Fibroblast of lung (primary cell): ENCODE measurements around the gene MAP2K5. TPM values are rescaled to one million over a fixed set of nuclear protein-coding genes. Genes with fewer than 3 reads are reported as not detected.

Source experiments
- DNase-seq, 2 donors: peaks; one replicate each; pipeline versions ENCODE4 v3.0.0 to v3.0.0-alpha.2; 2010; ENCODE audit warnings: low read depth in 2 of 2
- H2AFZ ChIP-seq: 2 replicates; pipeline ENCODE4 v1.5.1; 2012; ENCODE audit warnings: low read length, control low read depth, inconsistent platforms
- H3K27ac ChIP-seq: 2 replicates; pipeline ENCODE4 v1.5.1; 2011; ENCODE audit warnings: low read length, control low read depth; ENCODE audit not compliant: insufficient read depth
- H3K27me3 ChIP-seq: 2 replicates; pipeline ENCODE4 v1.5.1; 2011; ENCODE audit warnings: mild to moderate bottlenecking, low read length; ENCODE audit not compliant: control insufficient read depth, insufficient read depth
- H3K36me3 ChIP-seq: 2 replicates; pipeline ENCODE4 v1.5.1; 2011; ENCODE audit warnings: low read length; ENCODE audit not compliant: control insufficient read depth, insufficient read depth
- H3K4me1 ChIP-seq: 2 replicates; pipeline ENCODE4 v1.5.1; 2011; ENCODE audit warnings: low read length; ENCODE audit not compliant: control insufficient read depth, insufficient read depth; ENCODE audit errors: extremely low read depth
- H3K4me2 ChIP-seq: 2 replicates; pipeline ENCODE4 v1.5.1; 2011; ENCODE audit warnings: low read length, control low read depth; ENCODE audit not compliant: insufficient read depth; ENCODE audit errors: extremely low read depth
- H3K4me3 ChIP-seq, 4 experiments: fragments of 200-600 bp in 1 of 4; sonication (generic) in 1 of 4; replicated peaks in 1 of 4; 2 replicates each; pipeline ENCODE4 v1.5.1; 2011 to 2016; ENCODE audit warnings: low read length in 4 of 4, low read depth in 3 of 4, mild to moderate bottlenecking in 3 of 4, control low read depth in 2 of 4, inconsistent platforms in 1 of 4, mixed read lengths in 1 of 4; ENCODE audit not compliant: insufficient read depth in 1 of 4; ENCODE audit errors: control extremely low read depth in 1 of 4
- H3K79me2 ChIP-seq: 2 replicates; pipeline ENCODE4 v1.5.1; 2012; ENCODE audit warnings: mild to moderate bottlenecking, low read length, inconsistent platforms; ENCODE audit not compliant: control insufficient read depth, insufficient read depth
- H3K9ac ChIP-seq: 2 replicates; pipeline ENCODE4 v1.5.1; 2011; ENCODE audit warnings: mild to moderate bottlenecking, low read length, control low read depth; ENCODE audit not compliant: insufficient read depth
- H3K9me3 ChIP-seq: 2 replicates; pipeline ENCODE4 v1.5.1; 2012; ENCODE audit warnings: low read depth, low read length; ENCODE audit not compliant: control insufficient read depth, insufficient read depth
- H4K20me1 ChIP-seq: 2 replicates; pipeline ENCODE4 v1.5.1; 2011; ENCODE audit warnings: low read length; ENCODE audit not compliant: control insufficient read depth, insufficient read depth; ENCODE audit errors: extremely low read depth
- EZH2 ChIP-seq: IDR thresholded peaks from 2 replicates; pipeline ENCODE4 v1.5.1; 2012; ENCODE audit warnings: low read length, control low read depth, mild to moderate bottlenecking; ENCODE audit errors: missing control alignments
- polyA plus RNA-seq, 2 donors: library from polyadenylated mRNA; depleted of rRNA in 1 of 2; stranded (reverse) in 1 of 2; unstranded in 1 of 2; fragments of >200 nt; gene quantifications; 2 replicates each; pipeline ENCODE4 v1.2.1, GENCODE V29; 2011 to 2012; ENCODE audit warnings: missing spikeins in 1 of 2
- total RNA-seq: library from RNA; depleted of rRNA; stranded (reverse); fragments of >200 nt; gene quantifications from 2 replicates; pipeline ENCODE4 v1.2.1, GENCODE V29; 2014
- TF ChIP-seq, protein P1 (sequence below), 2 donors: IDR thresholded peaks in 1 of 2; conservative IDR thresholded peaks in 1 of 2; 1 replicate in 1 of 2; 2 replicates in 1 of 2; pipeline ENCODE4 v1.5.1; 2011 to 2012; ENCODE audit warnings: low read length in 2 of 2, control low read depth in 1 of 2, inconsistent platforms in 1 of 2, low read depth in 1 of 2, mild to moderate bottlenecking in 1 of 2

The MAP2K5 gene
- total and polyA plus RNA-seq, 2 donors (not counting 1 experiment from before 2014, with no cell fraction given) = 5.7 to 10.2 TPM

DNA sequence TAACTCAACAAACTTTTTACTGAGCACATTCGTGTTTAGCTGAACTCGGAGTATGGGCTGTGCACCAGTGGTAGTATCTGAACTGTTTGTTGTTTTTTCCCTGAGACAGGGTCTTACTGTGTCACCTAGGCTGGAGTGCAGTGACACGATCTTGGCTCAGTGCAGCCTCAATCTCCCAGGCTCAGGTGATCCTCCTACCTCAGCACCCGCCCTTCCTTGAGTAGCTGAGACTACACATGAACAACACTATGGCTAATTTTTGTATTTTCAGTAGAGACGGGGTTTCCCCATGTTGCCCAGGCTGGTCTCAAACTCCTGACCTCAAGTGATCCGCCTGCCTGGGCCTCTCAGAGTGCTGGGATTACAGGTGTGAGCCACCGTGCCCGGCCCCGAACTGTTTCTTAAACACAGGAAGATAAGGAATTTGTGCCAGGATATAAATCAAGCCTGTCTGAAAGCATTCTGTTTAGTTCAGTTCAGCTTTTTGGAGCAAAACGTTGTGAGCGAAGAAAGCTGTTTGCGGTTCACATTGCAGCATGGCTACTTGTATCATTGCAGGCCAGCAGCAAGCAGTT is 242.4 kb downstream of the MAP2K5 start:
- H3K9me3 ChIP-seq = no peaks in the 10 kb centered on the region
- no peak overlapping the region for H3K9ac ChIP-seq
- no peaks in the 10 kb centered on the region for H3K79me2 ChIP-seq
- H3K4me1 ChIP-seq = no peaks in the 10 kb centered on the region
- no peaks in the 10 kb centered on the region for H3K27me3 ChIP-seq
- H3K4me2 ChIP-seq = no peak overlapping the region
- no peak overlapping the region for H3K4me3 ChIP-seq
- H3K27ac ChIP-seq = no peak overlapping the region
- H4K20me1 ChIP-seq = no peaks in the 10 kb centered on the region
- no peak for TF ChIP-seq EZH2
- TF ChIP-seq, protein P1, sequence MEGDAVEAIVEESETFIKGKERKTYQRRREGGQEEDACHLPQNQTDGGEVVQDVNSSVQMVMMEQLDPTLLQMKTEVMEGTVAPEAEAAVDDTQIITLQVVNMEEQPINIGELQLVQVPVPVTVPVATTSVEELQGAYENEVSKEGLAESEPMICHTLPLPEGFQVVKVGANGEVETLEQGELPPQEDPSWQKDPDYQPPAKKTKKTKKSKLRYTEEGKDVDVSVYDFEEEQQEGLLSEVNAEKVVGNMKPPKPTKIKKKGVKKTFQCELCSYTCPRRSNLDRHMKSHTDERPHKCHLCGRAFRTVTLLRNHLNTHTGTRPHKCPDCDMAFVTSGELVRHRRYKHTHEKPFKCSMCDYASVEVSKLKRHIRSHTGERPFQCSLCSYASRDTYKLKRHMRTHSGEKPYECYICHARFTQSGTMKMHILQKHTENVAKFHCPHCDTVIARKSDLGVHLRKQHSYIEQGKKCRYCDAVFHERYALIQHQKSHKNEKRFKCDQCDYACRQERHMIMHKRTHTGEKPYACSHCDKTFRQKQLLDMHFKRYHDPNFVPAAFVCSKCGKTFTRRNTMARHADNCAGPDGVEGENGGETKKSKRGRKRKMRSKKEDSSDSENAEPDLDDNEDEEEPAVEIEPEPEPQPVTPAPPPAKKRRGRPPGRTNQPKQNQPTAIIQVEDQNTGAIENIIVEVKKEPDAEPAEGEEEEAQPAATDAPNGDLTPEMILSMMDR (conservative IDR thresholded peaks at IDR 0.05 in 1 of 2, IDR thresholded peaks at IDR 0.05 in 1 of 2; ENCODE audit: low read depth in 1 of 2, low read length in 2 of 2) = no peak
- H3K36me3 ChIP-seq = no peaks in the 10 kb centered on the region
- H2AFZ ChIP-seq = no peak overlapping the region
- DNase-seq = no peak

DNA sequence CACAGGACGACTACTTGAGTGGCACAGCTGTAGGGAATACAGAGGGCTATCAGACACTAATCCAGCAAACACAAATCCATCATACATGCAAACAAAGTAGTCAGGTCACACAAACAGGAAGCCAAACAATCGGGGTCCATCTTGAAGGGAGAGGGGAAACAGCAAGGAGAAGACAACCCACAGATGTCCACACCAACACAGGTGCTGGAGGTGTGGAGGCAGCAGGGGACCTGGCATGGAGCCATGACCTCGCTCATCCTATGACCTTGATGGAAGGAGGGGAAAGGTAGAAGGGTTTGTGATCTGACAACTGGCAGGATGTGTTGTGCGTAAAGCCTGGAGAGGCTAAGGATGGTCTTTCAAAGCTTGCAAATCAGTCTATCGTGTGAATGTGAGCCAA is 242.9 kb downstream of the MAP2K5 start:
- Histone ChIP-seq H3K9ac (no peak overlapping the region), H3K27me3 (no peaks in the 10 kb centered on the region), H3K9me3 (no peaks in the 10 kb centered on the region), H3K4me1 (no peaks in the 10 kb centered on the region), H3K36me3 (no peaks in the 10 kb centered on the region), H3K4me3 (no peak overlapping the region), H2AFZ (no peak overlapping the region), H3K79me2 (no peaks in the 10 kb centered on the region), H3K4me2 (no peak overlapping the region), H4K20me1 (no peaks in the 10 kb centered on the region), H3K27ac (no peak overlapping the region)
- no peak for DNase-seq
- TF ChIP-seq, protein P1 (conservative IDR thresholded peaks at IDR 0.05 in 1 of 2, IDR thresholded peaks at IDR 0.05 in 1 of 2; ENCODE audit: low read depth in 1 of 2, low read length in 2 of 2) = no peak
- no peak for TF ChIP-seq EZH2

DNA sequence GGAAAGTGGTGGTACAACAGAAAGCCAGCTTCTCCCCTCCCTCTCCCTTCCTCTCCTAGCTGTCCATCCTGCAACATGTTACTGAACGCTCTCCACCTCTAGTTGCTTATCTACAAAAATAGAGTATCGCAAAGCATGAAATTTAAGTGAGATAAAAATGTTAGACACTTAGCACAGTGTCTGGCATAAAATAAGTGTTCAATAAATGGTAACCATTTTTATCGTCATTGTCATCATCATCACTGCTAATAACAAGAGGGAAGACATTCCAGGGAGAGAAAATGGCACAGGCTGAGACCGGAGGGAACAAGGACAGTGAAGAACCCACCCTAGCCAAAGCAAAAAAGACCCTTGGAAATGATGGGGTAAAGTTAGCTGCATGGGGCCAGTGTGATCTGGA is 244.1 kb downstream of the MAP2K5 start:
- no peak overlapping the region for H3K27ac ChIP-seq
- H3K27me3 ChIP-seq = no peaks in the 10 kb centered on the region
- no peaks in the 10 kb centered on the region for H4K20me1 ChIP-seq
- H3K4me2 ChIP-seq = no peak overlapping the region
- no peak for DNase-seq
- H3K9ac ChIP-seq = no peak overlapping the region
- no peak overlapping the region for H2AFZ ChIP-seq
- H3K79me2 ChIP-seq = no peaks in the 10 kb centered on the region
- H3K4me1 ChIP-seq = no peaks in the 10 kb centered on the region
- TF ChIP-seq, protein P1 (conservative IDR thresholded peaks at IDR 0.05 in 1 of 2, IDR thresholded peaks at IDR 0.05 in 1 of 2; ENCODE audit: low read depth in 1 of 2, low read length in 2 of 2) = no peak
- no peak for TF ChIP-seq EZH2
- H3K4me3 ChIP-seq = no peak overlapping the region
- no peaks in the 10 kb centered on the region for H3K36me3 ChIP-seq
- H3K9me3 ChIP-seq = no peaks in the 10 kb centered on the region
